ENCODE results near the gene SLC45A1.
"Not testable (repeated sequence)": the region's sequence is repeated elsewhere in the genome, so short reads cannot be mapped to it uniquely, and the experiment has no call there.

The SLC45A1 gene

GRCh38 chr1:8317647-8318381 lies at the start of gene SLC45A1:
Gene SLC45A1, plus strand, starts transcription at chr1:8318114. Its CDS starts 6,216 bp downstream, at chr1:8324330.
- peak; percentile 62 for DNase-seq

- DNase-seq: no peak
These were observed 44.9 kb upstream of the SLC45A1 start for GRCh38 chr1:8273036-8273435.

GRCh38 chr1:8274352-8274751 lies 43.6 kb upstream of the SLC45A1 start:
- DNase-seq: no peak

- no peak for DNase-seq
These were observed 41.6 kb upstream of the SLC45A1 start for GRCh38 chr1:8276173-8276914.

- DNase-seq: no peak
These were observed 41.0 kb upstream of the SLC45A1 start for GRCh38 chr1:8276932-8277331.

- DNase-seq: not testable (repeated sequence)
These were observed 39.2 kb upstream of the SLC45A1 start for GRCh38 chr1:8278677-8279076.

GRCh38 chr1:8281843-8282509 lies 35.9 kb upstream of the SLC45A1 start:
- no peak for DNase-seq

GRCh38 chr1:8283058-8283884 lies 34.6 kb upstream of the SLC45A1 start:
- no peak for DNase-seq

- DNase-seq: no peak
These were observed 33.8 kb upstream of the SLC45A1 start for GRCh38 chr1:8284127-8284526.

- no peak for DNase-seq
These were observed 32.8 kb upstream of the SLC45A1 start for GRCh38 chr1:8285103-8285502.

- no peak for DNase-seq
These were observed 31.9 kb upstream of the SLC45A1 start for GRCh38 chr1:8285965-8286364.

- no peak for DNase-seq
These were observed 24.8 kb upstream of the SLC45A1 start for GRCh38 chr1:8293118-8293517.

- no peak for DNase-seq
These were observed 24.2 kb upstream of the SLC45A1 start for GRCh38 chr1:8293641-8294169.

GRCh38 chr1:8294170-8294697 lies 23.7 kb upstream of the SLC45A1 start:
- DNase-seq: no peak

GRCh38 chr1:8297245-8297644 lies 20.7 kb upstream of the SLC45A1 start:
- no peak for DNase-seq

- no peak for DNase-seq
These were observed 18.0 kb upstream of the SLC45A1 start for GRCh38 chr1:8299963-8300362.

GRCh38 chr1:8302081-8302956 lies 15.6 kb upstream of the SLC45A1 start:
- DNase-seq: no peak

- DNase-seq: no peak
These were observed 14.8 kb upstream of the SLC45A1 start for GRCh38 chr1:8303141-8303540.

- no peak for DNase-seq
These were observed 14.0 kb upstream of the SLC45A1 start for GRCh38 chr1:8303876-8304275.

GRCh38 chr1:8307628-8308027 lies 10.3 kb upstream of the SLC45A1 start:
- DNase-seq: no peak

GRCh38 chr1:8311068-8311718 lies 6.7 kb upstream of the SLC45A1 start:
- no peak for DNase-seq

Measured in CD4-positive, alpha-beta T cell treated with Interleukin-4 for 4 hours (primary cell).